22Rv1 (cell line): ENCODE measurements around the gene LGR6.

Source experiments
- H3K27ac ChIP-seq: fragments of 450-650 bp; 2 replicates; pipeline ENCODE4 v1.5.1; 2017
- ZFX ChIP-seq: fragments of 450-650 bp; IDR thresholded peaks from 2 replicates; pipeline ENCODE4 v1.6.1; 2017; ENCODE audit warnings: antibody characterized with exemption, borderline replicate concordance
- TF ChIP-seq, protein P1 (sequence below): fragments of 450-650 bp; IDR thresholded peaks from 2 replicates; pipeline ENCODE4 v1.5.1; 2017; ENCODE audit warnings: mild to moderate bottlenecking

LGR6 gene

DNA sequence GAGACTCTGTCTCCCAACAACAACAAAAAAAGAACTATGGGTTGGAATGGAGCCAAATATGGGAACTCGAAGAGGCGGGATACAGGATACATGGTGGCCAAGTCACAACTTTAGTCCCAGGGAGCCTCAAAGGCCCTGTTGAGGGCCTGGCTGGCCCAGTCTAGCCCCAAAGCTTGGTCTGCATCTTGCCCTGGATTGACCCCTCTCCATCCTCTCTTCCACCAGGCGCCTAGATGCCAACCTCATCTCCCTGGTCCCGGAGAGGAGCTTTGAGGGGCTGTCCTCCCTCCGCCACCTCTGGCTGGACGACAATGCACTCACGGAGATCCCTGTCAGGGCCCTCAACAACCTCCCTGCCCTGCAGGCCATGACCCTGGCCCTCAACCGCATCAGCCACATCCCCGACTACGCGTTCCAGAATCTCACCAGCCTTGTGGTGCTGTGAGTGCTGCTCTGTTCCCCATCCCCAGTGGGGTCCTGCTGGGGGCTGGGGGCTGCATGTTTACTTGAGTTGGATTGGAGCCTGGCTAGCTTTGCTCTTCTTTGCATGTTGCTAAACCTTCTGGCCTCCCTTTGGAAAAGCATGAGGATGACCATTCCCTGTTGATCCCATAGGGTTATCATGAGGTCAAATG is 82.6 kb downstream of the LGR6 start:
- no peak overlapping the region for H3K27ac ChIP-seq
- TF ChIP-seq, protein P1, sequence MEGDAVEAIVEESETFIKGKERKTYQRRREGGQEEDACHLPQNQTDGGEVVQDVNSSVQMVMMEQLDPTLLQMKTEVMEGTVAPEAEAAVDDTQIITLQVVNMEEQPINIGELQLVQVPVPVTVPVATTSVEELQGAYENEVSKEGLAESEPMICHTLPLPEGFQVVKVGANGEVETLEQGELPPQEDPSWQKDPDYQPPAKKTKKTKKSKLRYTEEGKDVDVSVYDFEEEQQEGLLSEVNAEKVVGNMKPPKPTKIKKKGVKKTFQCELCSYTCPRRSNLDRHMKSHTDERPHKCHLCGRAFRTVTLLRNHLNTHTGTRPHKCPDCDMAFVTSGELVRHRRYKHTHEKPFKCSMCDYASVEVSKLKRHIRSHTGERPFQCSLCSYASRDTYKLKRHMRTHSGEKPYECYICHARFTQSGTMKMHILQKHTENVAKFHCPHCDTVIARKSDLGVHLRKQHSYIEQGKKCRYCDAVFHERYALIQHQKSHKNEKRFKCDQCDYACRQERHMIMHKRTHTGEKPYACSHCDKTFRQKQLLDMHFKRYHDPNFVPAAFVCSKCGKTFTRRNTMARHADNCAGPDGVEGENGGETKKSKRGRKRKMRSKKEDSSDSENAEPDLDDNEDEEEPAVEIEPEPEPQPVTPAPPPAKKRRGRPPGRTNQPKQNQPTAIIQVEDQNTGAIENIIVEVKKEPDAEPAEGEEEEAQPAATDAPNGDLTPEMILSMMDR, result no peak
- no peak for TF ChIP-seq ZFX

DNA sequence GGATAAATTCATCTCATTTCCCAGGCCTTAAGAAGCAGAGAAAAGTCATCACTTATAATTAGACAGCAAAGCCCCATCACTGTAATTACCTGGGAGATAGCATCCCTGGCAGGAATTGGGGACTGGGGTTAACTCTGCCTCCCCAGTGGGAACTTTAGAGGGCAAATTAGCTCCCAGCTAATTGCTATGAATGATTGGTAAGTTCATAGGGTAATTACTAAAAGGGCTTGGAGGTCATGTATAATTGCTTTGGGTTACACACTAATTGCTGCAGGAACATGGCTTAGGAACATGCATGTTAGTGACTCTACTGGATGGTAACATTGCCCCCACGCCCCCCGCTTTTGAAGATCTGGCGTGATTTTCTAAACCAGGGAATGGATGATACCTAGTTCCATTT is 83.3 kb downstream of the LGR6 start:
- TF ChIP-seq, protein P1, result no peak
- TF ChIP-seq ZFX, result no peak
- H3K27ac ChIP-seq, result no peak overlapping the region

DNA sequence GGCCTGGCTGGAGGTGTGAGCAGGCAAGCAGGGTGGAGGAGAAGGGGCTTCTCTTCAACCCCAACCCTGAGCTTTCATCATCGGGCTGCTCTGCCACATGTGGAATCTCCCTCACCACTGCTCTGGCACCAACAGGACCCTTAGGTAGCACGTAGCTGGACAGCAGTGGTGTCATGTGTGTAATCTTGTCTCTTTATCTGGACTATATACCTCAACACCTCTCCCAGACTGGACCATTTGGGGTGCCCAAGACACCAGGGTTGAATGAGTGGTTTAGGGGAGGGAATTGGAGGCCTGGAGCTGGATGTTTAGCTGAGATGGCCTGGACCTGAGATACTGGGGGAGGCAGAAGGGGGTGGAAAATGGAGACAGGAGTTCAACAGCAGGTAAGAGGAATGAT is 85.2 kb downstream of the LGR6 start:
- H3K27ac ChIP-seq, result no peak overlapping the region
- TF ChIP-seq, protein P1, result no peak
- TF ChIP-seq ZFX, result no peak

DNA sequence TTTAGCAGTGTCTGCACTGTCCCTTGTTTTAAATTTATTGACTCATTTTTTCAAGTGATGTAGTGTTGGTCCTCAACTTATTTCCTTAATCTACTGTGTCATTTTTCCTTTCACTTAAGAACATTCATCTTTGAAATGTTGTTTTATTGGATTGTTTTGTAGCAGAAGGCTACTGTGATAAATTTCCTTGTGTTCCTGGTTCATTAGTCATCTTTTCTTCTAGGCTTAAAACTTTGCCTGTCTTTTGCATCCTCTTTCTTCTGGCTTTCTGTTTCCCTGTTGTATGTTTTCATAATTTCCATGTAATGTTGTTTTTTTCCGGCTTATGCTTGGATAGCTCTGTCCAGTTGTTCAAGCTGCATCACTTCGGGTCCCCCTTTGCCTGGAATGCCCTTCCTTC is 86.2 kb downstream of the LGR6 start:
- TF ChIP-seq, protein P1, result no peak
- TF ChIP-seq ZFX, result no peak
- H3K27ac ChIP-seq, result no peak overlapping the region

DNA sequence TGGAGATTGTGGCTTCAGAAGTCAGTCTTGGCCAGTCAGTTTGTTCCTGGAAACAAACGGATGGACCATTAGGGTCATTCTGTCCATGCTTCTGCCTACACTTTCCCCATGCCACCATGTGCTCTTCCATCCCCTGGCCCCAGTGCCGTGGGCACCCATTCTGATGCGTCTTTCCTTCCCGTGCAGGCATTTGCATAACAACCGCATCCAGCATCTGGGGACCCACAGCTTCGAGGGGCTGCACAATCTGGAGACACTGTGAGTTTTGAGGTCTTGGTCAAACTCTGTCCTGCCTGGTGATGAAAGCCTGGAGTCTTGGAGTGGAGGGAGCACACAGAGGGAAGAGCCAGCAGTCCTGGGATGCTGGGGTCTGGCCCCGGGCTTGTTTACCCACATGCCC is 87.0 kb downstream of the LGR6 start:
- H3K27ac ChIP-seq, result no peak overlapping the region
- TF ChIP-seq ZFX, result no peak
- TF ChIP-seq, protein P1, result no peak

DNA sequence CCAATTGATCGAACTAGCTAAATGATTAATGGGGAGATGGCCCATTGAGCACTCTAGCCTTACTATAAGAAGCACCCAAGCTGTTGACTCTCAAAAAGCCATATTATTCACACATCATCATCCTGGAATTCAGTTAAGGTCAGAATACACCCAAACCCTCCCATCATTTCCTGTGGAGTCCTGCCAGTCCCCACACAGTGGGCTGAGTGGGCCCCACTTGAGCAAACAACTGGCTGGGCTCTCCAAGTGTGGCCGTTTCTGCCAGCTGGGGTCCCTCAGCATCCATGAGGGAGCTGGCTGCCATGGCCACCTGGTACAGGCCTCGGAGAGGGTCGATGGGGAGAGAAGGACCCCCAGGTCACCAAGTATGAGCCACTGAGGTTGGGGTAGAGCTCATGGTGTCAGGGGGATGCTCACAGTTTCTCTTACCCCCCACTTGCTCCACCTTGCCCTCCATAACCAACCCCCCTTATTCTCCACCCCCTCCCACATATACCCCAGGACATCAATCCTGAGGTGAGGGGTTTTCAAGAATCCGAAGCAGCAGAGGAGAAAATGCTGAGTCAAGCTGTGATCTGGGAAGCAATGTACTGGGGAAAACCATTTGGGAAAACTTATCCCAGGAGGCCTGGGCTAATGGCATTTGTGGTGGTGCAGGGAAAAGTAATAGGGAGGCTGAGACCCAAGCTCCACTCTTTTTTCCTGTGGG is 87.9 kb downstream of the LGR6 start:
- no peak overlapping the region for H3K27ac ChIP-seq
- TF ChIP-seq, protein P1, result no peak
- no peak for TF ChIP-seq ZFX

DNA sequence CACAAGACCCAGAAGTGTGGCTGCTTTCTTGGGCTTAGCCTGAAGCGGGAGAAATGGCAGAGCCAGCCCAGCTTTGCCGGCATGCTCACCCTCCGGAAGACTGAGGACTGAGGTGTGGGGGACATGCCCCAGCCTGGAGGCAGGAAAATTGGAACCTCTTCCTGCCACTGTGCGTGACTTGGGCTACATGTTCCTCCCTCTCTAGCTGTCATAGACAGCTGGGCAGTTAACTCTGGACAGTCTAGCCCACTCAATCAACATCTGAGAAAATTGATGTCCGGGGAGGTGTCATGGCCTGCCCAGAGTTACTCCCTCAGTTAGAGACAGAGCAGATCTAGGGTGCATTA is 88.4 kb downstream of the LGR6 start:
- TF ChIP-seq, protein P1, result no peak
- no peak for TF ChIP-seq ZFX

More for the DNA sequence above, 88.4 kb downstream of the LGR6 start:
- no peak overlapping the region for H3K27ac ChIP-seq
